H1 (cell line): ENCODE results near the gene SPTBN1. TPM values are rescaled to one million over a fixed set of nuclear protein-coding genes. Genes with fewer than 3 reads are reported as not detected.

Experiments used
- CTCF ChIA-PET: fragments of 300-600 bp; sonication (Branson Sonifier 250); formaldehyde crosslinking; loops from one replicate; lab custom pipeline; 2021; ENCODE audit not compliant: partially characterized antibody; lab: Charles Lee
- POLR2A ChIA-PET: fragments of 300-600 bp; sonication (Branson Sonifier 250); formaldehyde crosslinking; loops from one replicate; lab custom pipeline; 2021; ENCODE audit warnings: inconsistent platforms; ENCODE audit not compliant: partially characterized antibody; lab: Charles Lee
- DNase-seq, 2 experiments: peaks; one replicate each; pipeline versions ENCODE4 v3.0.0 to v3.0.0-alpha.2; 2010 to 2022; ENCODE audit warnings: low spot score in 2 of 2, low read depth in 1 of 2, mixed read lengths in 1 of 2
- FAIRE-seq: peaks from 2 replicates; lab custom pipeline; 2011; peaks lifted over from hg19 to GRCh38; lab: Jason Lieb, UNC
- H2AFZ ChIP-seq: 2 replicates; pipeline ENCODE4 v1.8.1; 2012; ENCODE audit warnings: low read length, inconsistent platforms
- H2AK5ac ChIP-seq: 2 replicates; pipeline ENCODE4 v1.6.1; 2013; ENCODE audit warnings: low read depth, low read length
- H2BK120ac ChIP-seq: replicated peaks from 2 replicates; pipeline ENCODE3; 2013; ENCODE audit warnings: low read depth, low read length, inconsistent platforms
- H2BK12ac ChIP-seq: 2 replicates; pipeline ENCODE4 v1.6.1; 2013; ENCODE audit warnings: low read depth, low read length
- H2BK15ac ChIP-seq: 2 replicates; pipeline ENCODE4 v1.6.1; 2013; ENCODE audit warnings: low read length
- H2BK20ac ChIP-seq: 2 replicates; pipeline ENCODE4 v1.6.1; 2013; ENCODE audit warnings: low read length
- H2BK5ac ChIP-seq: 2 replicates; pipeline ENCODE4 v1.6.1; 2013; ENCODE audit warnings: low read depth, low read length
- H3K14ac ChIP-seq: 2 replicates; pipeline ENCODE4 v1.6.1; 2013; ENCODE audit warnings: inconsistent platforms; ENCODE audit not compliant: insufficient read length
- H3K18ac ChIP-seq: 2 replicates; pipeline ENCODE4 v1.6.1; 2013; ENCODE audit warnings: low read length; ENCODE audit errors: extremely low read depth
- H3K23ac ChIP-seq: 2 replicates; pipeline ENCODE4 v1.6.1; 2013; ENCODE audit warnings: inconsistent platforms; ENCODE audit not compliant: insufficient read length
- H3K23me2 ChIP-seq: 2 replicates; pipeline ENCODE4 v1.6.1; 2013; ENCODE audit warnings: low read depth, low read length
- H3K27ac ChIP-seq: 2 replicates; pipeline ENCODE4 v1.6.1; 2011; ENCODE audit warnings: low read depth, low read length, inconsistent platforms
- H3K27me3 ChIP-seq, 4 experiments: replicated peaks in 1 of 4; 1 replicate in 1 of 4; 2 replicates in 3 of 4; pipeline versions ENCODE4 v1.6.1 to v1.8.1; 2011 to 2013; ENCODE audit warnings: low read length in 3 of 4, mild to moderate bottlenecking in 3 of 4, inconsistent platforms in 2 of 4, mixed read lengths in 2 of 4, moderate library complexity in 1 of 4; ENCODE audit not compliant: control insufficient read depth in 3 of 4, insufficient read depth in 3 of 4; ENCODE audit errors: extremely low read depth in 1 of 4
- H3K36me3 ChIP-seq, 4 experiments: 2 replicates each; pipeline versions ENCODE4 v1.6.1 to v1.8.1; 2011 to 2013; ENCODE audit warnings: mild to moderate bottlenecking in 4 of 4, low read length in 3 of 4, moderate library complexity in 2 of 4, control low read depth in 1 of 4, inconsistent platforms in 1 of 4; ENCODE audit not compliant: insufficient read depth in 4 of 4, control insufficient read depth in 2 of 4
- H3K4ac ChIP-seq: replicated peaks from 2 replicates; pipeline ENCODE3; 2013; ENCODE audit warnings: low read length, low read depth, mixed read lengths, inconsistent platforms; ENCODE audit not compliant: insufficient read length
- H3K4me1 ChIP-seq, 4 experiments: replicated peaks in 1 of 4; 1 replicate in 1 of 4; 2 replicates in 3 of 4; pipeline versions ENCODE4 v1.6.1 to v1.8.1; 2011 to 2013; ENCODE audit warnings: low read length in 3 of 4, inconsistent platforms in 2 of 4, mixed read lengths in 1 of 4; ENCODE audit not compliant: insufficient read depth in 4 of 4, control insufficient read depth in 3 of 4
- H3K4me2 ChIP-seq, 2 experiments: 2 replicates each; pipeline versions ENCODE4 v1.6.1 to v1.8.1; 2011 to 2013; ENCODE audit warnings: low read depth in 2 of 2, low read length in 2 of 2, control low read depth in 1 of 2, inconsistent platforms in 1 of 2, mild to moderate bottlenecking in 1 of 2; ENCODE audit not compliant: insufficient read depth in 1 of 2
- H3K4me3 ChIP-seq, 4 experiments: fragments of 200-600, 300-600 bp in 1 of 4; sonication (generic), shearing (Covaris generic), sonication (Bioruptor Twin) in 1 of 4; 2 replicates each; pipeline versions ENCODE4 v1.5.1 to v1.8.1; 2011 to 2016; ENCODE audit warnings: low read length in 4 of 4, low read depth in 3 of 4, control low read depth in 2 of 4, inconsistent platforms in 2 of 4, mild to moderate bottlenecking in 2 of 4, mixed read lengths in 1 of 4, moderate library complexity in 1 of 4; ENCODE audit not compliant: insufficient read depth in 2 of 4; ENCODE audit errors: extremely low read depth in 1 of 4
- H3K56ac ChIP-seq: replicated peaks from 2 replicates; pipeline ENCODE3; 2013; ENCODE audit warnings: low read depth, mild to moderate bottlenecking, mixed read lengths, low read length, inconsistent platforms; ENCODE audit not compliant: insufficient read length
- H3K79me1 ChIP-seq: 2 replicates; pipeline ENCODE4 v1.6.1; 2013; ENCODE audit warnings: low read depth, low read length, control low read depth
- H3K79me2 ChIP-seq, 2 experiments: 2 replicates each; pipeline versions ENCODE4 v1.6.1 to v1.8.1; 2012 to 2013; ENCODE audit warnings: low read length in 2 of 2, mild to moderate bottlenecking in 2 of 2, inconsistent platforms in 1 of 2; ENCODE audit not compliant: insufficient read depth in 2 of 2, control insufficient read depth in 1 of 2
- H3K9ac ChIP-seq, 4 experiments: replicated peaks in 1 of 4; 1 replicate in 1 of 4; 2 replicates in 3 of 4; pipeline versions ENCODE4 v1.6.1 to v1.8.1; 2011 to 2013; ENCODE audit warnings: low read depth in 3 of 4, low read length in 3 of 4, control low read depth in 2 of 4, mild to moderate bottlenecking in 2 of 4, moderate library complexity in 2 of 4, inconsistent platforms in 1 of 4; ENCODE audit errors: extremely low read depth in 1 of 4
- H3K9me3 ChIP-seq, 2 experiments: 2 replicates each; pipeline versions ENCODE4 v1.6.1 to v1.8.1; 2012 to 2013; ENCODE audit warnings: mild to moderate bottlenecking in 2 of 2, moderate library complexity in 2 of 2, control low read depth in 1 of 2, inconsistent platforms in 1 of 2, low read depth in 1 of 2, low read length in 1 of 2, mixed read lengths in 1 of 2; ENCODE audit not compliant: insufficient read depth in 2 of 2
- H4K20me1 ChIP-seq, 2 experiments: replicated peaks in 1 of 2; 2 replicates each; pipeline versions ENCODE3 to v1.8.1; 2011 to 2013; ENCODE audit warnings: inconsistent platforms in 2 of 2, low read length in 2 of 2, mild to moderate bottlenecking in 1 of 2; ENCODE audit not compliant: insufficient read depth in 2 of 2, control insufficient read depth in 1 of 2
- H4K5ac ChIP-seq: 2 replicates; pipeline ENCODE4 v1.6.1; 2013; ENCODE audit warnings: low read length, low read depth, mixed read lengths, inconsistent platforms; ENCODE audit not compliant: insufficient read length
- H4K8ac ChIP-seq: 2 replicates; pipeline ENCODE4 v1.8.0; 2013; ENCODE audit warnings: mild to moderate bottlenecking, moderate library complexity, low read length, inconsistent platforms; ENCODE audit not compliant: insufficient read depth; ENCODE audit errors: extremely low read depth
- H4K91ac ChIP-seq: replicated peaks from 2 replicates; pipeline ENCODE3; 2013; ENCODE audit warnings: low read length, mixed read lengths, inconsistent platforms; ENCODE audit not compliant: insufficient read length
- ASH2L ChIP-seq: fragments of 200-600, 300-600 bp; sonication (generic); IDR thresholded peaks from one replicate; pipeline ENCODE4 v1.7.1; 2017; ENCODE audit warnings: low read length
- BCL11A ChIP-seq, 2 experiments: IDR thresholded peaks; one replicate each; pipeline ENCODE4 v1.6.1; 2011; ENCODE audit warnings: low read depth in 2 of 2, low read length in 2 of 2, mild to moderate bottlenecking in 2 of 2
- JUND ChIP-seq: IDR thresholded peaks from 2 replicates; pipeline ENCODE4 v1.6.1; 2011; ENCODE audit warnings: mild to moderate bottlenecking, improper control_type of control experiment, low read length
- KDM1A ChIP-seq: fragments of 200-600, 300-600 bp; sonication (generic); IDR thresholded peaks from 2 replicates; pipeline ENCODE4 v1.7.1; 2016; ENCODE audit warnings: mild to moderate bottlenecking, low read length, borderline replicate concordance
- RBBP5 ChIP-seq: IDR thresholded peaks from 2 replicates; pipeline ENCODE4 v1.7.1; 2012; ENCODE audit warnings: low read depth, mild to moderate bottlenecking, inconsistent platforms, low read length, moderate library complexity, borderline replicate concordance
- RNF2 ChIP-seq: fragments of 200-900, 300-1000 bp; sonication (generic); IDR thresholded peaks from 2 replicates; pipeline ENCODE4 v1.7.1; 2016; ENCODE audit warnings: borderline replicate concordance, low read depth, mild to moderate bottlenecking, antibody characterized with exemption, low read length; ENCODE audit not compliant: poor library complexity, severe bottlenecking; ENCODE audit errors: missing control alignments
- SIX5 ChIP-seq: IDR thresholded peaks from 2 replicates; pipeline ENCODE4 v1.6.1; 2011; ENCODE audit warnings: mild to moderate bottlenecking, low read depth, low read length
- SP1 ChIP-seq: IDR thresholded peaks from 2 replicates; pipeline ENCODE4 v1.6.1; 2011; ENCODE audit warnings: low read depth, low read length
- SP4 ChIP-seq: IDR thresholded peaks from 2 replicates; pipeline ENCODE4 v1.6.1; 2012; ENCODE audit warnings: low read length, inconsistent platforms
- TCF12 ChIP-seq: IDR thresholded peaks from 2 replicates; pipeline ENCODE4 v1.6.1; 2011; ENCODE audit warnings: low read depth, mild to moderate bottlenecking, low read length
- WGBS, 2 experiments: shearing (Covaris generic) in 1 of 2; methylation state at CpG; one replicate each; pipeline versions ENCODE4 v1.1.6 to v1.1.7; 2013 to 2015; ENCODE audit warnings: low lambda C conversion rate in 2 of 2, mixed read lengths in 2 of 2, inconsistent platforms in 1 of 2, low coverage in 1 of 2, missing lambda C conversion rate in 1 of 2; ENCODE audit not compliant: insufficient replicate concordance in 2 of 2, insufficient coverage in 1 of 2, insufficient read length in 1 of 2; ENCODE audit errors: extremely low coverage in 1 of 2, missing lambda C conversion rate in 1 of 2; 5-methylcytosine and 5-hydroxymethylcytosine counted together
- polyA plus RNA-seq, 7 experiments: library from polyadenylated mRNA; depleted of rRNA in 3 of 7; stranded (reverse) in 5 of 7; unstranded in 2 of 7; fragments of >200 nt in 5 of 7; fragments of 200-250 nt in 2 of 7; gene quantifications; 1 replicate in 5 of 7; 2 replicates in 1 of 7; 4 replicates in 1 of 7; pipeline versions ENCODE4 v1.2.1 to v1.2.3, GENCODE V29; 2011 to 2013; ENCODE audit warnings: missing spikeins in 2 of 7, mixed read lengths in 2 of 7
- total RNA-seq: library from RNA; stranded (reverse); fragmentation: NEBNext Ultra II Directional; extraction: Animal tissue kit (Norgen Biotek cat#: 25700); gene quantifications from 2 replicates; pipeline ENCODE4 v1.2.1, GENCODE V29; 2021

Gene SPTBN1
- total and polyA plus RNA-seq, 2 of the 8 experiments (the other 6 are each of a cell fraction or from before 2014, with no cell fraction given) = 31.8 to 180 TPM

GRCh38 chr2:54609647-54610046 lies 153.5 kb downstream of the SPTBN1 start:
- Histone ChIP-seq H2BK15ac (no peak overlapping the region), H3K79me2 (peaks cover 26 to 87% of the 10 kb centered on the region in 2 experiments), H3K14ac (no peak overlapping the region), H2BK5ac (no peak overlapping the region), H2BK120ac (no peak overlapping the region), H4K91ac (no peak overlapping the region), H4K5ac (no peak overlapping the region), H3K36me3 (peaks cover 0 to 22% (median 0%) of the 10 kb centered on the region in 4 experiments; a peak in 3 of 8 replicates), H3K4me2 (no peak overlapping the region), H2BK12ac (no peak overlapping the region), H3K27ac (no peak overlapping the region), H3K9ac (no peak overlapping the region), H3K4me3 (no peak overlapping the region), H3K18ac (no peak overlapping the region), H4K20me1 (peaks cover 4 to 24% of the 10 kb centered on the region in 2 experiments), H3K23me2 (no peaks in the 10 kb centered on the region), H3K9me3 (no peaks in the 10 kb centered on the region), H2AFZ (no peak overlapping the region), H3K4me1 (peaks cover 3 to 11% (median 7%) of the 10 kb centered on the region in 4 experiments), H4K8ac (no peak overlapping the region), H2AK5ac (no peak overlapping the region), H3K79me1 (peaks cover 15% of the 10 kb centered on the region; the same call in 1 of the 2 replicates), H3K27me3 (no peaks in the 10 kb centered on the region), H3K23ac (no peak overlapping the region), H3K56ac (no peak overlapping the region), H2BK20ac (no peak overlapping the region), H3K4ac (no peak overlapping the region)
- no peak for DNase-seq
- POLR2A ChIA-PET = interaction anchor here (1.3 kb wide), 1 partner anchor 12 kb away, joined by 4 read pairs; no protein-coding TSS in a partner anchor
- FAIRE-seq = no peak
- 83% methylated on average over 3 of the region's 3 CpGs; no CpG with 5 or more reads in 1 of the 2 experiments for WGBS, 2 experiments
- TF ChIP-seq RBBP5 = no peak
- no peak for TF ChIP-seq SP4
- no peak for TF ChIP-seq SP1
- no peak for TF ChIP-seq ASH2L
- TF ChIP-seq KDM1A = no peak
- no peak for TF ChIP-seq JUND
- TF ChIP-seq RNF2 = no peak
- TF ChIP-seq TCF12 = no peak
- TF ChIP-seq BCL11A (IDR thresholded peaks at IDR 0.05; ENCODE audit: low read depth in 2 of 2, low read length in 2 of 2) = no peak
- no peak for TF ChIP-seq SIX5
- CTCF ChIA-PET = interaction anchor here (0.6 to 1.5 kb wide), 2 partner anchors 24 to 112 kb away, joined by 3 to 4 read pairs; no protein-coding TSS in a partner anchor
